Right atrium auricular region (tissue), 2 donors: Measurements from ENCODE around the gene SF3A2. TPM values are rescaled to one million over a fixed set of nuclear protein-coding genes. Genes with fewer than 3 reads are reported as not detected.
"Not testable (repeated sequence)": the region's sequence is repeated elsewhere in the genome, so short reads cannot be mapped to it uniquely, and the experiment has no call there.

Experiments
- DNase-seq: peaks from one replicate; pipeline ENCODE4 v3.0.0-alpha.2; 2019; ENCODE audit warnings: low spot score
- H3K27ac ChIP-seq, 2 donors: fragments of 200-600 bp; sonication (generic); 1 replicate in 1 of 2; 2 replicates in 1 of 2; pipeline ENCODE4 v1.5.1; 2016 to 2019
- H3K27me3 ChIP-seq, 2 donors: fragments of 200-600 bp; sonication (generic); one replicate each; pipeline versions ENCODE4 v1.5.1 to v1.6.0; 2017 to 2019
- H3K36me3 ChIP-seq: fragments of 200-600 bp; sonication (generic); one replicate; pipeline ENCODE4 v1.5.1; 2016
- H3K4me1 ChIP-seq, 2 donors: fragments of 200-600 bp; sonication (generic); one replicate each; pipeline versions ENCODE4 v1.5.1 to v1.6.0; 2017 to 2019
- H3K4me3 ChIP-seq, 2 donors: fragments of 200-600 bp; sonication (generic); 1 replicate in 1 of 2; 2 replicates in 1 of 2; pipeline ENCODE4 v1.5.1; 2017 to 2019; ENCODE audit warnings: mild to moderate bottlenecking in 1 of 2, moderate library complexity in 1 of 2
- H3K9me3 ChIP-seq, 2 donors: fragments of 200-600 bp; sonication (generic); one replicate each; pipeline ENCODE4 v1.5.1; 2019
- total RNA-seq, 2 donors: library from RNA; depleted of rRNA; stranded (reverse); fragments of >200 nt; gene quantifications; one replicate each; pipeline ENCODE4 v1.1.0, GENCODE V29; 2016
- TF ChIP-seq, protein P1 (sequence below), 2 donors: fragments of 200-600 bp; sonication (generic); IDR thresholded peaks; one replicate each; pipeline ENCODE4 v1.5.1; 2019; ENCODE audit warnings: antibody characterized with exemption in 2 of 2

The SF3A2 gene
- total RNA-seq, 2 donors from 2014 or later = 17.3 to 30.4 TPM

DNA sequence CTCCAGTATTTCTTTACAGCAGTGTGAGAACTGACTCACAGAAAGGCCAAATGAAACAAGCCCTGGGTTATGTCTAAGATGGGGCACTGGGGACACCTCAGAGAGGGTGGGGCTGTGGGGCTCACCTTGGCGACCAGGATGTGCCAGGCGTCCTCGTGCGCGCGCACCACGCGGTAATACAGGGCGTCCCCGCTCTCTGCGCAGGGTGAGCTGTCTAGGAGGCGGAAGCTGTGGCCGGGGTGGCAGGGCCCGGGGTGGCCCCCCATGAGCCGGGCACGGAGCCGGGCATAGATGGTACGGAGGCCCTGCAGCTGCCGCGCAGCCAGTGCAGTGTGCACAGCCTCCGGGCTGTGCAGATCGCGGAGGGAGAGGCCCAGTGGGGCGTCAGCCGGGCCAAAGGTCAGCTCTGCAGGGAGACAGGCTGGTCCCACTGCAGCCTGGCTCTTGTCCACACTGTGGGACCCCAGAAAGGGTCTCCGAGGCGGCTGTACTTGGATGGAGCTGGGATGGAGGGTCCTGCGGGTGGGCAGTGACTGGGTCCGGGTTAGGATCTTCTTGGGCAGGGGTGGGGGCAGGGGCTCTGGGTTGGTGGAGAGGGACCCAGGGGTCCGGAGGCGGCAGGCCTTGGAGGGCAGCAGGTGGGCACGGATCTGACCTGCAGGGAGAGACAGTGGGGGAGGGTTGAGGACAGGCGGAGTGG, 42.0 kb downstream of the SF3A2 start:
- peaks cover 0 to 44% of the 10 kb centered on the region in 2 donors for H3K4me1 ChIP-seq
- TF ChIP-seq, protein P1, sequence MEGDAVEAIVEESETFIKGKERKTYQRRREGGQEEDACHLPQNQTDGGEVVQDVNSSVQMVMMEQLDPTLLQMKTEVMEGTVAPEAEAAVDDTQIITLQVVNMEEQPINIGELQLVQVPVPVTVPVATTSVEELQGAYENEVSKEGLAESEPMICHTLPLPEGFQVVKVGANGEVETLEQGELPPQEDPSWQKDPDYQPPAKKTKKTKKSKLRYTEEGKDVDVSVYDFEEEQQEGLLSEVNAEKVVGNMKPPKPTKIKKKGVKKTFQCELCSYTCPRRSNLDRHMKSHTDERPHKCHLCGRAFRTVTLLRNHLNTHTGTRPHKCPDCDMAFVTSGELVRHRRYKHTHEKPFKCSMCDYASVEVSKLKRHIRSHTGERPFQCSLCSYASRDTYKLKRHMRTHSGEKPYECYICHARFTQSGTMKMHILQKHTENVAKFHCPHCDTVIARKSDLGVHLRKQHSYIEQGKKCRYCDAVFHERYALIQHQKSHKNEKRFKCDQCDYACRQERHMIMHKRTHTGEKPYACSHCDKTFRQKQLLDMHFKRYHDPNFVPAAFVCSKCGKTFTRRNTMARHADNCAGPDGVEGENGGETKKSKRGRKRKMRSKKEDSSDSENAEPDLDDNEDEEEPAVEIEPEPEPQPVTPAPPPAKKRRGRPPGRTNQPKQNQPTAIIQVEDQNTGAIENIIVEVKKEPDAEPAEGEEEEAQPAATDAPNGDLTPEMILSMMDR (IDR thresholded peaks at IDR 0.05) = no peak
- H3K27me3 ChIP-seq = no peaks in the 10 kb centered on the region
- H3K27ac ChIP-seq = no peak overlapping the region
- no peak overlapping the region for H3K4me3 ChIP-seq
- peaks cover 7% of the 10 kb centered on the region for H3K36me3 ChIP-seq
- H3K9me3 ChIP-seq = no peaks in the 10 kb centered on the region
- no peak for DNase-seq

DNA sequence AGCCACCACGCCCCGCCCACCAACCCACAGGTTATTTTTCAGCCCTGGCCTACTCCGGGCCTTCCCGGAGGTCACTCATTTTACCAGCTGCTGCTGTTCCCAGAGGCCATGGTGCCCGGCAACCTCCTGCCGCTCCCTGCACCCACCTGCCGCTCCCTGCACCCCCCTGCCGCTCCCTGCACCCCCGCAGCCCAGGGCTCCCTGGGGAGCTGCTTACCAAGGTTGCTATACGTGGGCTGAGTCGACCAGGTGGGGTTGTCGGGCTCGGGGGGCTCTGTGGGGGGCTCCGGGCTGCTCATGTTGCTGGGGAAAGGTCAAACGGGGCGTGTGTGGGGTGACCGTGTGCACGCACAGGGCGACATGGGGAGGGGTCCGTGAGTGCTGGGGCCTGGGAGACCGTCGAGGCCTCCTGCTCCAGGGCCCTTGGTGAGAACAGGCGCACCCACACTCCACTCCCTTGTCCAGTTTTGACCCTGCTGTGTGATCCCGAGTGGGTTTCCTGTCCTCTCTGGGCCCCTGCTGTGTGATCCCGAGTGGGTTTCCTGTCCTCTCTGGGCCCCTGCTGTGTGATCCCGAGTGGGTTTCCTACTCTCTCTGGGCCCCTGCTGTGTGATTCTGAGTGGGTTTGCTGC, 44.1 kb downstream of the SF3A2 start:
- TF ChIP-seq, protein P1 (IDR thresholded peaks at IDR 0.05) = no peak
- DNase-seq = no peak

DNA sequence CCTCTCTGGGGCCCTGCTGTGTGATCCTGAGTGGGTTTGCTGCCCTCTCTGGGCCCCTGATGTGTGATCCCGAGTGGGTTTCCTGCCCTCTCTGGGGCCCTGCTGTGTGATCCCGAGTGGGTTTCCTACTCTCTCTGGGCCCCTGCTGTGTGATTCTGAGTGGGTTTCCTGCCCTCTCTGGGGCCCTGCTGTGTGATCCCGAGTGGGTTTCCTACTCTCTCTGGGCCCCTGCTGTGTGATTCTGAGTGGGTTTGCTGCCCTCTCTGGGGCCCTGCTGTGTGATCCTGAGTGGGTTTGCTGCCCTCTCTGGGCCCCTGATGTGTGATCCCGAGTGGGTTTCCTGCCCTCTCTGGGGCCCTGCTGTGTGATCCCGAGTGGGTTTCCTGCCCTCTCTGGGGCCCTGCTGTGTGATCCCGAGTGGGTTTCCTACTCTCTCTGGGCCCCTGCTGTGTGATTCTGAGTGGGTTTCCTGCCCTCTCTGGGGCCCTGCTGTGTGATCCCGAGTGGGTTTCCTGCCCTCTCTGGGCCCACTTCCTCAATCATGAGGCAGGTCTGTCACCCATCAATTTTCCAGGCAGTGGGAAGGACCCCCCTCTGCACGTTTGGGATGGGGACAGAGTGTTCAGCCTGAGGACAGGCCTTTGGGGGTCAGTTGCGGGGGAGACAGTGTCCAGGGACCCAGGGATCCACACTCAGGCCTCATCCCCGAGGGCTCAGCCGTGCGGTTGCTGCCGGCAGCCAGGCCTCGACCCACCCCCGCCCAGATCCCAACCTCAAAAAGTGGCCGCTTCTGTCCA, 44.8 kb downstream of the SF3A2 start:
- peak overlapping the region; percentile 33 to 46 for H3K27ac ChIP-seq
- not testable (repeated sequence) for DNase-seq, H3K9me3 ChIP-seq, H3K27me3 ChIP-seq, H3K36me3 ChIP-seq
- peaks cover 0 to 18% of the 10 kb centered on the region in 2 donors for H3K4me1 ChIP-seq
- peak overlapping the region; percentile 24 to 45 for H3K4me3 ChIP-seq

More for the DNA sequence above, 44.1 kb downstream of the SF3A2 start:
- no peaks in the 10 kb centered on the region for H3K9me3 ChIP-seq
- peaks cover 0 to 25% of the 10 kb centered on the region in 2 donors for H3K4me1 ChIP-seq
- no peak overlapping the region for H3K4me3 ChIP-seq
- H3K27me3 ChIP-seq = no peaks in the 10 kb centered on the region
- H3K27ac ChIP-seq = no peak overlapping the region
- peaks cover 7% of the 10 kb centered on the region for H3K36me3 ChIP-seq

DNA sequence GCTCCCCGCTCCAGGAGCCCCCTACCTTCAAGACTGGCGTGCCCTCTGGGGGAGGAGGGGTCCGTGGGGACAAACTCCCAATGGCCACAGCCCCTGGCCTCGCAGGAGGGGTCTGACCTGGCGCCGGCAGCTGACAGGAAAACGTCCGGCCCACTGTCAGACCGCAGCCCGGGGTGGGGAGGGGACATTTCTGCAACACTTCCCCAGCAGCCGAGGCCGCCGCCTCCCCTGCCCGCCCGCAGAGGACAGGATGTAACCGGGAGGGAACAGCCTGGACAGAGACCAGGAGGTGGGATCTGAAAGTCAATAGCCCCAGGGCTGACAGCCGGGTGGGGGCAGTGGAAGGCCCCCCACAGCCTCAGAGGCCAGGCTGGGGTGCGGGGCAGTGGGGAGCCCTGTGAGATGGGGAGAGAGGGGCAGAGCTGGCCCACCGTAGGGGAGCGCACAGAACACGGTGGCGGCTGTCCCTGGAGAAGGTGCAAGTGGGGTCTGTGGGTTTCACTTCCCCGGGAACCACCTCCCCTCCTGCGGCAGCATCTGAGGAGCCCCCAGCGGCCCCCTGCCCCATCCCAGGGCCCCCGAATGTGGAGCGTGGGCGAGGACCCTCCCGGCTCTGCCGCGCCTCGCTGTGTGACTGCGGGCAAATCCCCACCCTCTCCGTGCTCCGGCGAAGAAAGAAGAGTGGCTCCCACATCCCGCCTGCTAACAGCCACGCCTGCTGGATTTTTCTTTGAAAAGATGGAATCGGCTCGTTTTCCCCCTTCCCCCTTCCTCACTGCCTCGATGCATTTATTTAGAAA, 45.6 kb downstream of the SF3A2 start, which contains the start of gene PEAK3:
Gene PEAK3 (minus strand): TSS at position 114 of the 800 bp plus-strand sequence. CDS start 1,244 bp downstream, outside the sequence.
- H3K27ac ChIP-seq = peak within 1 kb of the TSS; percentile 33 to 46
- no peaks in the 10 kb centered on the region for H3K27me3 ChIP-seq
- H3K36me3 ChIP-seq = no peaks in the 10 kb centered on the region
- TF ChIP-seq, protein P1 (IDR thresholded peaks at IDR 0.05) = no peak
- no peaks in the 10 kb centered on the region for H3K9me3 ChIP-seq
- peak within 1 kb of the TSS; percentile 24 to 45 for H3K4me3 ChIP-seq
- DNase-seq = peak; percentile 84
- H3K4me1 ChIP-seq = peaks cover 0 to 17% of the 10 kb centered on the region in 2 donors

DNA sequence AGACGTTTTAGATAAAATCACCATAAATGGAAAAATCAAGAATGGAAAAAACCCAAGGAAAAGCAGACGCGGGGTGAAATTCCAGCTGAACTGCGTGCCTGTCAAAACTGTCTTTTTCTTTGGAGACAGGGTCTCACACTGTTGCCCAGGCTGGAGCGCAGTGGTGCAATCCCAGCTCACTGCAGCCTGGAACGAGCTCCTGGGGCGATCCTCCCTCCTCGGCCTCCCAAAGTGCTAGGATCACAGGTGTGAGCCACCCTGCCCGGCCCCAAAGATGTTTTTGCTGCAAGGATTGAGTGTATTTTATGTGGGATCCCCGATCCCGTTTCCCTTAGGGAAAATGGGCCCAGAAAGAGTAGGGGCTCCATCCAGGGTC, 46.2 kb downstream of the SF3A2 start:
- TF ChIP-seq, protein P1 (IDR thresholded peaks at IDR 0.05) = no peak
- Histone ChIP-seq H3K27ac (peak overlapping the region in 1 of 2 donors; percentile 46), H3K36me3 (no peaks in the 10 kb centered on the region), H3K27me3 (no peaks in the 10 kb centered on the region), H3K9me3 (no peaks in the 10 kb centered on the region), H3K4me3 (peak overlapping the region in 1 of 2 donors; percentile 45), H3K4me1 (peaks cover 0 to 17% of the 10 kb centered on the region in 2 donors)
- DNase-seq = no peak
